ENCODE measurements around the gene NFXL1.

NFXL1 gene

GRCh38 chr4:47831026-47831679 lies 83.2 kb downstream of the NFXL1 start:
- DNase-seq (ENCODE audit: low spot score): no peak

- no peak for DNase-seq (ENCODE audit: low spot score)
Measured at GRCh38 chr4:47830265-47831025, 83.9 kb downstream of the NFXL1 start.

GRCh38 chr4:47829438-47829837 lies 84.9 kb downstream of the NFXL1 start:
- no peak for DNase-seq (ENCODE audit: low spot score)

GRCh38 chr4:47827343-47828047 lies 86.9 kb downstream of the NFXL1 start:
- DNase-seq (ENCODE audit: low spot score): no peak

GRCh38 chr4:47824840-47825239 lies 89.5 kb downstream of the NFXL1 start:
- DNase-seq (ENCODE audit: low spot score): no peak

- DNase-seq (ENCODE audit: low spot score): no peak
Measured at GRCh38 chr4:47819178-47819577, 95.2 kb downstream of the NFXL1 start.

GRCh38 chr4:47817275-47817674 lies 97.1 kb downstream of the NFXL1 start:
- no peak for DNase-seq (ENCODE audit: low spot score)

- no peak for DNase-seq (ENCODE audit: low spot score)
Measured at GRCh38 chr4:47816748-47817147, 97.6 kb downstream of the NFXL1 start.

- no peak for DNase-seq (ENCODE audit: low spot score)
Measured at GRCh38 chr4:47814618-47815295, 99.6 kb downstream of the NFXL1 start.

- DNase-seq (ENCODE audit: low spot score): no peak
Measured at GRCh38 chr4:47809654-47810203, 104.7 kb downstream of the NFXL1 start.

GRCh38 chr4:47804598-47804997 lies 109.8 kb downstream of the NFXL1 start:
- no peak for DNase-seq (ENCODE audit: low spot score)

- no peak for DNase-seq (ENCODE audit: low spot score)
Measured at GRCh38 chr4:47801481-47802002, 112.8 kb downstream of the NFXL1 start.

GRCh38 chr4:47798165-47798564 lies 116.2 kb downstream of the NFXL1 start:
- no peak for DNase-seq (ENCODE audit: low spot score)
